HG03139 (cell line): ENCODE data around the gene CSRP2.

ENCODE experiments used
- ATAC-seq: cut with Tn5 transposase; IDR thresholded peaks from one replicate; pipeline ENCODE4 v1.9.1; 2021; ENCODE audit not compliant: unreplicated experiment

The CSRP2 gene

GRCh38 chr12:76863837-76864236, 15.0 kb downstream of the CSRP2 start:
- no peak for ATAC-seq

GRCh38 chr12:76863005-76863670, 15.7 kb downstream of the CSRP2 start:
- no peak for ATAC-seq

- ATAC-seq = no peak
These were observed 18.6 kb downstream of the CSRP2 start for GRCh38 chr12:76860256-76860655.

GRCh38 chr12:76859611-76860010, 19.2 kb downstream of the CSRP2 start:
- no peak for ATAC-seq

GRCh38 chr12:76856018-76856644, 22.7 kb downstream of the CSRP2 start:
- ATAC-seq = no peak

GRCh38 chr12:76855271-76855670, 23.5 kb downstream of the CSRP2 start:
- no peak for ATAC-seq

- no peak for ATAC-seq
These were observed 26.7 kb downstream of the CSRP2 start for GRCh38 chr12:76852106-76852505.

- ATAC-seq = no peak
These were observed 30.7 kb downstream of the CSRP2 start for GRCh38 chr12:76848132-76848531.

GRCh38 chr12:76847260-76847659, 31.6 kb downstream of the CSRP2 start:
- no peak for ATAC-seq

GRCh38 chr12:76836633-76837032, 42.2 kb downstream of the CSRP2 start:
- ATAC-seq = no peak

- ATAC-seq = no peak
These were observed 48.4 kb downstream of the CSRP2 start for GRCh38 chr12:76830436-76830835.

- no peak for ATAC-seq
These were observed 57.8 kb downstream of the CSRP2 start for GRCh38 chr12:76820888-76821482.

GRCh38 chr12:76813972-76814371, 64.8 kb downstream of the CSRP2 start:
- ATAC-seq = no peak

GRCh38 chr12:76813265-76813664, 65.6 kb downstream of the CSRP2 start:
- ATAC-seq = no peak

GRCh38 chr12:76811976-76812375, 66.8 kb downstream of the CSRP2 start:
- no peak for ATAC-seq

GRCh38 chr12:76810671-76811419, 68.0 kb downstream of the CSRP2 start:
- no peak for ATAC-seq
